NOMO-1 (cell line): Measurements from ENCODE around the gene ATXN7L3.
A peak's percentile ranks its signal among the peaks of the same experiment; 100 is the strongest.
"Not testable (repeated sequence)": the region's sequence is repeated elsewhere in the genome, so short reads cannot be mapped to it uniquely, and the experiment has no call there.

Experiments
- DNase-seq, 2 experiments: peaks; one replicate each; lab custom pipeline; 2025; ENCODE audit not compliant: unreplicated experiment in 2 of 2; lab: John Stamatoyannopoulos, UW

Gene ATXN7L3

DNA sequence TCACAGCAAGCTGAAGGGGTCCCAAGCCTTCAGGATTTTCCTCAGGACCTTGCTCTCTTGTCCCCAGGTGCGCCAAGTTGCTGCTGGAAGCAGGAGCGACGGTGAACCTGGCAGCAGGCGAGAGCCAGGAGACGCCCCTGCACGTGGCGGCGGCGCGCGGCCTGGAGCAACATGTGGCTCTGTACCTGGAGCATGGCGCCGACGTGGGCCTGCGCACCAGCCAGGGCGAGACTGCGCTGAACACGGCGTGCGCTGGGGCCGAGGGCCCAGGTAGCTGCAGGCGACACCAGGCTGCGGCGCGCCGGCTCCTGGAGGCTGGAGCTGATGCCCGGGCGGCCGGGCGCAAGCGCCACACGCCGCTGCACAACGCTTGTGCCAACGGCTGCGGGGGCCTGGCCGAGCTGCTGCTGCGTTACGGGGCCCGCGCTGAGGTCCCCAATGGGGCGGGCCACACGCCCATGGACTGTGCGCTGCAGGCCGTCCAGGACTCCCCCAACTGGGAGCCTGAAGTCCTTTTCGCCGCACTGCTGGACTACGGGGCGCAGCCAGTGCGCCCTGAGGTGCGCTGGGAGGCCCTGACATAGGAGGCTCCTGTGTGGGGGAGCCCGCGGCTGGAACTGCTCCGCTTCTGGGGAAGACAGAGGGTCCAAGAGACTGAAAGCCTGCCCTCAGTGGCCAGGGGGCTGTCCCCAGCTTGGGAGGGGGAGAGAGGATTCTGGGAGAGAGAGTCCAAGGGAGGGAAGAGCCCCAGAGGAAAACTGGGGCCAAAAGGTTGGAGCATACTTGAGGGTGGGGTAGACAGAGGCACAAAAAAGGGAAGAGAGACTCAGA, 22.8 kb downstream of the ATXN7L3 start:
- no peak for DNase-seq

DNA sequence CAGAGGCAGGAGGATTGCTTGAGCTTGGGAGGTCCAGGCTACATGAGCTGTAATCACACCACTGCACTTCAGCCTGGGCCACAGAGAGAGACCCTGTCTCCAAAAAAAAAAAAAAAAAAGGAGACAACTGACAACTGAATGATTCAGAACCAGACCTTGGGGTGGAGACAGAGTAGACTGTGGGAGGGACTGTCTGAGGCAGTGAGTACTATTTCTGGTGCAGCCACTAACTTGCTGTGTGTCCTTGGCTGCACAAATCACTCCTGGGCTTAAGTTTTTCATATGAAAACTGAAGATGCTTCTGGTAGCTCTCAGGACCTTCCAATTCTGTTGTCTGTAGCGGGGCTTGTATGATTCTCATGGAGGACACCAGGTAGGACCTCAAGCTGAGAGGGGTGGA, 23.4 kb downstream of the ATXN7L3 start:
- no peak for DNase-seq

DNA sequence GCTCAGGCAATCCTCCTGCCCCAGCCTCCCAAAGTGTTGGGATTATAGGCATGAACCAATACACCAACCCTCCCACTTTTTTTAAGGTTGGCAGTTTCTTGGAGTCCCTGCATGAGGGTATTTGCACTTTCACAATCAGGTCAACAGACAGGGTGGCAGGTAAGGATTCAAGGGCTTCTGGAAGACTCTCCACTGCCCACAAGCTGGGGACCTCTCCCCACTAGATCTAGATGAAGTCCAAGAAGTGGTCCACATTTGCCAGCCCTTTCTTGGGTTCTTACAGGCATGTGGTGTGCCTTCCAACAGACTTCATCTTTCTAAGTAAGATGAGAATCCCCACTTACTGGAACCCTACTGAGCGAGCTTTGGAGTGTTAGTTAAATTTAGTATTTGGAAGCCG, 25.3 kb downstream of the ATXN7L3 start:
- no peak for DNase-seq

DNA sequence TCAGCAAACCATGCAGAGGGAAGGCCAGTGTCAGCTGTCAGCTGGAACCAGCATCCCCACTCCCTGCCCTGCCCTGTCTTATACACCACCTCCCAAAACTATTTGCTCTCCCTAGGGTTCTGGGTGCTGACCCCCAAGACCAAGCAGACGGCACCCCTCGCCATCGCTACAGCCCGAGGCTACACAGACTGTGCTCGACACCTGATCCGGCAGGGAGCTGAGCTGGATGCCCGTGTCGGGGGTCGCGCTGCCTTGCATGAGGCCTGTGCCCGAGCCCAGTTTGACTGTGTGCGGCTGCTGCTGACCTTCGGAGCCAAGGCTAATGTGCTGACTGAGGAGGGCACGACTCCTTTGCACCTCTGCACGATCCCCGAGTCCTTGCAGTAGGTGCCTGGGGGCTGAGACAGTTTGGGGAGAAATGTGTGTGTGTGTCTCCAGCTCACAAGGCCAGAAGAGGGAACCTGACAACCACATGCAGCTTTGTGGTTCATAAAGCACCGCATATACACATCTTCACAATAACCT, 27.7 kb downstream of the ATXN7L3 start:
- no peak for DNase-seq

DNA sequence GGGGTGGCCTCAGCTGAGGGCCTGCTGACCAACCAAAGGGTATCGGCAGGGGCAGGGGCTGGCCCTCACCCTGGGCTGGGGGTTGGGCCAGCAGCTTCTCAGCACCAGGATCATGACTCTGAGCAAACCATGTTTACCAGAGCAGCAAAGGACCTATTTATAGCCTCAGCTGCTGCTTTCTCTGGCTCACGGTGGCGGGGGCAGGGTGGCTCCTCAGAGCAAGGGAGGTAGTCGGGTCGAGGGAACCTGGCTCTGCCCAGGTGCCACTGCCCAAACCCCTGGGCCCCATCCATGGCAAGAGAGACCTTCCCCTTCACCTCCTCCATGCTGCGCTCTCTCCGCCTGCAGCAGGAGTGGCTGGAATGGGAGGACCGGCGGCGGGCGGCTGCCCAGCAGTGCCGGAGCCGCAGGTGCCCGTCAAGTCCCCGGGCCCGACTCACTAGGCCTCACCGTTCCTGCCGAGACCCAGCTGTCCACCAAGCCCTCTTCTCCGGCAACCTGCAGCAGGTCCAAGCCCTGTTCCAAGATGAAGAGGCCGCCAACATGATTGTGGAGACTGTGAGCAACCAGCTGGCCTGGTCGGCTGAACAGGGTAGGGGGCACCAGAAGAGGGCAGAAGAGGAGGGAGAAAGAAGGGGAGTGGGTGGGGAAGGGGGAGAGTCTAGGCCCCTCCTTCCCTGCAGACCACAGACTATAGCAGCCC, 29.0 kb downstream of the ATXN7L3 start, which contains the start of gene ASB16:
Gene ASB16 (plus strand): TSS at position 206 of the 703 bp plus-strand sequence. CDS start 86 bp downstream, at position 292.
- no peak for DNase-seq

DNA sequence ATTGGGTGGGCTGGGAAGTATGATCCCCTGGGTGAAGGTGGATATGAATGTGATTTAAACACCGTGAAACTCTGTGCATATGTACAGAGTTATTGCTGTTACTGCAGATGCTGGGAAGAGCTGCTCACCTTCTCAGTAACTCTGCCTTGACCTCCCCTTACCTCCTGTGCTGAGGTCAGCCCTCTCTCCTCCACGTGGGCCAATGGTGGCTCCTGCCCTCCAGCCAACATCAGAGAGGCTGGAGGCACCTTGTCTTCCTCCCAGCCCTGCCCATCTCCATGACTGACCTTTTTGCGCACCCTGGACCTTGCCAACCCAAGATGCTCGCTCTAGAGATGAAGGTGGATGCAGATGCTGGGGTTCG, 29.6 kb downstream of the ATXN7L3 start:
- no peak for DNase-seq

DNA sequence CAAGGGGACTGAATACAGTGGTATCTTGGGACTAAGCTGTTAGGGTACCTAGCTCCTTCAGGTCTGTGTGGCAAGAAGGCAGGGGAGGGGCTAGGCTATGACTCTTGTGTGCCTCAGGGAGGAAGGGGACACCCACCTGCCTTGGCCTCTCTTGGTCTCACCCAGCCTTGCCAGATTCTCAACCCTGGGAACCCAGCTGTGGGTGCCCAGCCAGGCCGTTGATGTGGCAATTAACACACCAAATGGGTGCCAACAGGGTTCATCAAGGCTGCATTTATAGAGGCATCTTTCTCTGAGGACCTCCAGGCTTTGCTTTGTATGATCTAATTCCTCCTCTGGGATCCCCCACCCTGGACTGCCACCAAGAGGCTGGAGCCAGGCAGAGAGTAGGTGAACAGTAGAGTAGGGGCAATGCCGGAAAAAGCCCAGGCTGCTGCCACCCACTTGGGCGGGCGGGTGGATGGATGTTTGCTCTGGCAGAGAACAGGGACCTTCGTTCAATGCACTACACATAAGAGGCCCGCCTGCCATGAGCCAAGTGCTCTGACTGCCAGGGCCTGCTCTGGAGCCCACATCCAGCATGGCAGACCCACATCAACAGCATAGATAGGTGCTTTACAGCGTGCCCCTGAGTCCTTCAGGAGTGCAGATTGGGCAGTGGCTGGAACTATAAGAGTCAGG, 32.4 kb downstream of the ATXN7L3 start:
- no peak for DNase-seq

DNA sequence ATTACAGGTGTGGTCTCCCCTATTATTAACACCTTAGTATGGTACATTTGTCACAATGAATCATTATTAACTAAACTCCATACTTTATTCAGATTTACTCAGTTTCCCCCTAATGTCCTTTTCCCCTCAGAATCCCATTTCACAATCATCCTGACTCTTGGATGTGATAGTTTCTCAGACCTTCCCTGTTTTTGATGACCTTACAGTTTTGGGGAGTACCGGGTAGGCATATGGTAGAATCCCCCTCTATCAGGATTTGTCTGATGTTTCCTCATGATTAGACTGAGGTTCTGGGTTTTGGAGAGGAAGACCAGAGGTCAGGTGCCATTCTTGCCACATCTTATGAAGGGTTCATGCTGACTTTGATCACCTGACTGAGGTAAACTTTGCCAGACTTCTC, 35.2 kb downstream of the ATXN7L3 start:
- no peak for DNase-seq

DNA sequence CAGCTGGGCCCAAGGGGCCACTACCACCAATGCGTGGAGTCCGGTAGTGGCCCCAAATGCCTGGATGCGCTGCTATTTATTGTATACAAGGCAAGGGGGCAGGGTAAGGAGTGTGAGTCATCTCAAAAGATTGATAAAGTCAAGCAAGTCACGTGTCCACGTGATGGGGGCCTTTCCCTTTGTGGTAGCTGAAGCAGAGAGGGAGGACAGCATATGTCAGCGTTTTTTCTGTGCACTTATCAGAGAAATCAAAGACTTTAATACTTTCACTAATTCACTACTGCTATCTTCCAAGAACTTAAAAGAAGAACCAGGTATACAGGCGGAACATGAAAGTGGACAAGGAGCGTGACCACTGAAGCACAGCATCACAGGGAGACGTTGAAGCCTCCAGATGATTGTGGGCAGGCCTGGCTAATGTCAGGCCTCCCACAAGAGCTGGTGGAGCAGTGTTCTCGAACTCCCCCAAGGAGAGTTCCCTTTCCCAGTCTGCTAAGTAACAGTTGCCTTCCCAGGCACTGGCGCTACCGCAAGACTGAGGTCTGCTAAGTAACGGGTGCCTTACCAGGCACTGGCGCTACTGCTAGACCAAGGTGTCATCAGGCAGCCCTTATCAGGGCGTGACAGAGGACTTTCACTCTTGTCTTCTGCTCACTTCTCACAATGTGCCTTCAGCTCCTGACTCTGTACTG, 40.0 kb downstream of the ATXN7L3 start:
- DNase-seq = no peak

DNA sequence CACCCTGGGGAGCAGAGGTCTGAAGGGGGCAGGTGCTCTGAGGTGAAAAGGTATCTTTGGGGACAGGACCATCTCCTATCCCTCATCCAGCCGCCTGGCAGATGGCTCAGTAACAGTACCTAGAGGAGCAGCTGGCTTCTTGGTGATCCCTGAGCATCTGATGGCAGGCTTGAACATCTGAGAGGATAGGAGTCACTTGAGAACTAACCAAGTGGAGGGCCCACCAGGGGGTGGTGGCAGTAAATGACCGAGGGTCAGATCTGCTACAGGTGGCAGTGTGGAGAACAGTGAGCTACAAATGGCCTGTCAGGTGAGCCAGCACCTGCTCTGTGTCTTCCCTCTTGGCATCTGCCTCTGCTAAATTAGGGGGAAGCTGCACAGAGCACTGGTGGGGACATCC, 44.2 kb downstream of the ATXN7L3 start:
- DNase-seq = no peak

DNA sequence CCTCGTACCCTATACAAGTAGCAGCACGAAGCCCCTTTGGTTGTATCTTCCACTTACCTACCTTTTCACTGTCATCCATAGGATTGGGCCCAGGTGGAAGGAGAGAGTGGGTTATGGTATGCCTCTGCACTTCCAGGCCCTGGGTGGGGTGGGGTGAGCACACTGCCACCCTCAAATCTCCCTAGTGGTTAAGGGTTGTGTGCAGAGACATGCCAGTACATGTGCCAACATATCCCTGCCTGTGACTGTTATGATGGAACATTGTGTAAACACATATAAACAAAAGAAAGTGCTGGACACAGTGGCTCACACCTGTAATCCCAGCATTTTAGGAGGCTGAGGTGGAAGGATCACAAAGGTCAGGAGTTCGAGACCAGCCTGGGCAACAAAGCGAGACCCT, 46.8 kb downstream of the ATXN7L3 start:
- no peak for DNase-seq

DNA sequence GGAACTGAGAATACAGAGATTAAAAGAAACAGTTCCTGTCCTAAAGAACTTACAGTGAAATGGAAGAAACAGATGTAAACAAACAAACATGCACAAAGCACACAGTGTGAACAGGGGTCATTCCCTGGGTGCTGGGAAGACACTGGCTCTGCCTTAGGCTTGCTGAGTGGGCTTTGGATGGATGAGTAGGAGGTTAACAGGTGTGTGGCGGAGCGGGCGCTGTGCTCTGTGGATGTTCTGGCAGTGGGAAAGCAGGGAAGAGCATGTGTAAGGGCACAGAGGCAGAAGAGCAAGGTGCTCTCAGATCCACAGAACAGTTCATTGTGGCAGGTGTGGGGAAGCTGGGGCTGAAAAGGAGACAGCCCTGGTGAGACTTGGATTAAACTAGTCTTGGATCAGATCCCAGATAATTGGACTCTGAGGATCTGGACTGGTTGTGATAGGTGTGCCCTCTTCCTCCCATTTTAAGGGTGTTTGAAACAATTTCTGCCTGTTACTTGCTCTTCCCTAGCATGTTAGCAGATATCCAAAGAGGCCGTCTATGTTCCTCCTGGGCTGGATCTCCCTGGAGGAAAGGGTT, 49.8 kb downstream of the ATXN7L3 start:
- no peak for DNase-seq

DNA sequence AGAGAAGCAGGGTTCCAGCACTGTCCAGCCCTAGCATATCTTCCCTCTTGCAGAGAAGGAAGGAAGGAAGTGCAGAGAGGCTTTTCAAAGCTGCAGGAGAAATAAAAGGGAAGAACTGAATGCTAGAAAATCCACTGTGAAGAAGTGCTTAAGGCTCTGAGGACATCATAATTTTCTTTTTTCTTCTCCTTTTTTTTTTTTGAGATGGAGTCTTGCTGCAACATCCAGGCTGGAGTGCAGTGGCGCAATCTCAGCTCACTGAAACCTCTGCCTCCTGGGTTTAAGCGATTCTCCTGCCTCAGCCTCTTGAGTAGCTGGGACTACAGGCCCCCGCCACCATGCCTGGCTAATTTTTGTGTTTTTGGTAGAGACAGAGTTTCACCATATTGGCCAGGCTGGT, 50.6 kb downstream of the ATXN7L3 start:
- peak in 1 of 2 experiments; percentile 41 for DNase-seq

DNA sequence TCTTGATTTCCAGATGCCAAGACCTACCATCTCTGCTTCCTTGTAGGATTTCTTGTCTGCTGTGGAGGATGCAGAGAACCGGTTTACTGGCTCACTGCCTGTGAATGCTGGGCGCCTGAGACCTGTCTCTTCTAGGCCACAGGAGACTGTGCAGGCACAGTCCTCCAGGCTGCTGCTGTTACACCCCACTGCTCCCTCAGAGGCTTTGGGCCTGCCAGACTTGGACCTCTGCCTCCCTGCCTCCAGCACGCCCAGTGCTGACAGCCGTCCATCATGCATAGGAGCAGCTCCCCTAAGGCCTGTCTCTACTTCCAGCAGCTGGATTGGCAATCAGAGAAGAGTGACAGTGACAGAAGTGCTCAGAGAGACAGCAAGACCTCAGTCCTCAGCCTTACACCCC, 51.9 kb downstream of the ATXN7L3 start:
- no peak for DNase-seq

DNA sequence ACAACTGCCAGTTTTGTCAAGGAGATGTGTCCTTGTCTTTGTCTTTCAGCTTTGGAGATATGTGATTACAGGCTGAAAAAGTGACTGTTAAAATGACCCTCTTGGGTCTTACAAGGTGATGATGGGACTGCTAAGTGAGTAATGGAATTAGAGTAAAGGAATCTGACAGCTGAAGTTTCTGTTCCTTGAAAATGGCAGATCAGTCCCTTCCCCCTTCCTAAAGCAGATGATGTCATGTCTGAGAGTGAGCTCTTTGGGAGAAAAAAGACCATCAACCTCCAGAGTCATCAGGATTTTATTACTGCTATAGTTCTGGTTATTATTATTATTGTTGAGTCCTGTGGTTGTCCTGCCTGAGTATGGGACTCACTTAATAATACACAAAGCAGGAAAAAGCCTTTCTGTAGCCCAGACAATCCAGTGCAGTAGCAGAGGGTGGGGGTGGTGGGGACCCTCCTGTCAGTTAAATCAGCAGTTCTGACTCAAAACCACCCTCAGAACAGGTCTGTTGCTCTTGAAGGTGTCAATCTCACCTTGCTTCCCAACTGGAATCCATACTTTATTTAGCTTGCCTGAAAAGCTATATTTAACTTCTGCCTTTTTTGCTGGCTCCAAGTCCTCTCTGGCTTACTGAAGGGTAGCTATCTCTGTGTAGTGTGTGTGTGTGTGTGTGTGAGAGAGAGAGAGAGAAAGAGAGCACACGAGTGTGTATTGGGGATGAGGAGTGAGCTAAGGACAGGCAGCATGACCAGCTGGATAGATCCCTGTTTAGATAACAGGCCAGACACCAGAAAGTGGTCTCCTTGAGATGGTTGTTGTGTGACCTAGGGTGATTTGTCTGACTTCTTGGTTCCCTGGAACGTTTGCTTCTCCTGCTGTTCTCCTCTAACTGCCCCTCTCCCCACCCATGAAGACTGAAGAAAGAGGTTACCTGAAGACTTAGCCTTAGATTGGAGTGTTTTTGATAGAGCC, 53.0 kb downstream of the ATXN7L3 start:
- DNase-seq = no peak

DNA sequence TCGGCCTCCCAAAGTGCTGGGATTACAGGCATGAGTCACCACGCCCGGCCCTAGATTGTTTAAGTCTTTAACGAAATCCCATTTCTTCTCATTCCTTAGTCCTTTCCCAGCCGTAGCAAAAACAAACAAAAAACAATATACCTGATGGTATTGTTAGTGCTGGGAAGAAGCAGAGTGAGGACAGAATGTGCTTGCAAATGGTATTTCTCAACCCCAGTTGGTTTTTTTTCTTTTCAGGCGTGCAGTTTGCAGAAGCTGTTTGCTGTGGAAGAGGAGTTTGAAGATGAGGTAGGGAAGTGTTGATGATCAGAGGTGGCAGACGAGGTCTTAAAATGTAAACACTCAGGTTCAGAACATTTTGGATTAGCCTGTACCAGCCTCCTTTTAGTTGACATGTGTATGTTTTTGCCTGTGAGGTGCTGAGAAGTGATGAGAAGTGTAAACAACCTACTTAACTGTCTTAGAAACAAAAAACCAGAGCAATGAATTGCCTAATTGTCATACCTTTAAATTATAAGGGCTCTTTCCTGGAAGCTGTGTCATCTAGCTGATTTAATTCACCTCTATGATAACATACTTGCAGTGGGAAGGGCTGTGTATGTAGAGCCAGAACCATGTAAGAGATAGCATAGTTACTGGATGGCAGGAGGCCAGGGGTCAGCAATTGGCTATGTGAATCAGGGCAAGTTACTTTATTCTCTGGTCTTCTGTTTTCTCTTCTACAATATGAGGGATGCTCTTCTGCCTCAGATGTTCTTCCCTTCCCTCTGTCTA, 54.5 kb downstream of the ATXN7L3 start:
- DNase-seq = no peak

DNA sequence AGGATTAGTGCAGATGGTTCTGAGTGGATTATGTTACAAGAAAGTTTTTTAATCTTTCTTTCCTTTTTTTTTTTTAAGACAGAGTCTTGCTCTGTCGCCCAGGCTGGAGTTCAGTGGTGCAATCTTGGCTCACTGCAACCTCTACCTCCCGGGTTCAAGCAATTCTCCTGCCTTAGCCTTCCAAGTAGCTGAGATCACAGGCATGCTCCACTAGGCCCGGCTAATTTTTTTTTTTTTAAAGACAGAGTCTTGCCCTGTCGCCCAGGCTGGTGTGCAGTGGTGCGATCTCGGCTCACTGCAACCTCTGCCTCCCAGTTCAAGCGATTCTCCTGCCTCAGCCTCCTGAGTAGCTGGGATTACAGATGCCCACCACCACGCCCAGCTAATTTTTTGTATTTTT, 55.8 kb downstream of the ATXN7L3 start:
- DNase-seq = not testable (repeated sequence)
